ENCODE data around the gene DROSHA. TPM values are rescaled to one million over a fixed set of nuclear protein-coding genes. Genes with fewer than 3 reads are reported as not detected.

The DROSHA gene
- total and polyA plus RNA-seq, 2 donors (not counting 3 experiments of a cell fraction or from before 2014, with no cell fraction given): 49.1 to 96.4 TPM

DNA sequence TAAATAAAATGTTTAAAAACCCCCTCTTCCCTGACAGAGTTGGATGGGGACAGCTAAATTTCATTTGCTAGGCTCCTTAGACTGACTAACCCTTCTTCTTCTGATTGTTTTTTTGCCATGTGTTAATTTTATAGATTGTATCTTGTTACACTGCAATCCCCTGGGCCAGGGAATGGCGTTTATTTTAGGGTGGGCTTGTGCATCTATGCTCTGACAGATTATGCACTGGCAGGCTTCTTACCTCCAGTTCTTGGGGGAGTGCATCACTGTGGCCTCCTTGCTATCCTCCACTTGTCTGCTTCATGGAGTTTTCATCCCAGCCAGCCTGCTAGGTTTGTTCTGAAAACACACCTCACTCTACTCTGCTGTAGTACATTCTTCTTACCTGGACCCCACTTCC is 159.8 kb downstream of the DROSHA start:
- dilution Hi-C loops (cut with MboI; ENCODE audit: extremely low pct_ligation_motif_present, low sequenced_read_pairs) (no loop called here), intact Hi-C loops (cut with micrococcal nuclease) (no loop called here)
- Histone ChIP-seq H3K79me2 (ENCODE audit: control insufficient read depth, insufficient read depth, low read length) (no peaks in the 10 kb centered on the region), H3K9ac (replicated peaks; ENCODE audit: extremely low read depth, insufficient read depth, low read length) (no peak overlapping the region), H3K4me2 (ENCODE audit: insufficient read depth, low read length) (no peak overlapping the region), H3K4me3 (replicated peaks in 1 of 3; ENCODE audit: insufficient read depth in 1 of 3, low read depth in 1 of 3, low read length in 3 of 3) (no peak overlapping the region), H3K36me3 (ENCODE audit: control insufficient read depth in 2 of 2, extremely low read depth in 1 of 2, insufficient read depth in 2 of 2, low read length in 2 of 2) (no peaks in the 10 kb centered on the region), H3K27ac (ENCODE audit: insufficient read depth, low read depth, low read length) (no peak overlapping the region), H2AFZ (ENCODE audit: low read depth, low read length) (no peak overlapping the region), H3K4me1 (ENCODE audit: control insufficient read depth, extremely low read depth, insufficient read depth, low read length) (no peaks in the 10 kb centered on the region), H3K27me3 (ENCODE audit: control insufficient read depth in 2 of 2, insufficient read depth in 2 of 2, low read length in 2 of 2) (no peaks in the 10 kb centered on the region), H3K9me3 (replicated peaks; ENCODE audit: control insufficient read depth, insufficient read depth, low read length) (no peaks in the 10 kb centered on the region), H3K9me1 (replicated peaks; ENCODE audit: control insufficient read depth, extremely low read depth, insufficient read depth, low read length) (no peaks in the 10 kb centered on the region), H4K20me1 (replicated peaks; ENCODE audit: control insufficient read depth, extremely low read depth, insufficient read depth, low read length) (no peaks in the 10 kb centered on the region)
- FAIRE-seq (no peak), DNase-seq (ENCODE audit: low read depth, low spot score) (no peak)
- TF ChIP-seq JUN (IDR thresholded peaks at IDR 0.05; ENCODE audit: borderline replicate concordance, insufficient read depth, insufficient read length, low read depth): no peak
- CTCF ChIA-PET: no interaction called here
- no TSS peak for BruUV-seq (replicated peaks)
- POLR2A ChIA-PET: no interaction called here

DNA sequence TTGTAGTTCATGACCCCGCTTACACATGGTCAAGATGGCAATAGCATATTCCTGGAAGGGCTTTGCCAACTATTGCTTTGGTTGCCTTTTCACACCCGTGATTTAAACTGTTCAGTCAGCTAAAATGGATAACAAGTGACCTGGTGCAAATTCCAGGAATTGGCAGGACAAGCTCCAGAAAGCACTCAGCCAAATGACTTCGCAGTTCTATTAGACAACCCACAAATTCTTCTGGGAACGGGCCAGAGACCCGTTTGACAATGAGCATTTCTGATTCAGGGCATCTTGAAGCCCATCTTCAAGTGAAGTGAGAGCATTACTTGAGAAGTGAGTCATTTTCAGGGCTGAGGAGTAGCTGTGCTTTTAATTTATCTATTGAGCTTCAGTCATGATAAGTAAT is 165.0 kb downstream of the DROSHA start:
- H3K4me3 ChIP-seq (replicated peaks in 1 of 3; ENCODE audit: insufficient read depth in 1 of 3, low read depth in 1 of 3, low read length in 3 of 3): no peak overlapping the region
- H3K4me1 ChIP-seq (ENCODE audit: control insufficient read depth, extremely low read depth, insufficient read depth, low read length): no peaks in the 10 kb centered on the region
- H3K27me3 ChIP-seq (ENCODE audit: control insufficient read depth in 2 of 2, insufficient read depth in 2 of 2, low read length in 2 of 2): no peaks in the 10 kb centered on the region
- intact Hi-C loops (cut with micrococcal nuclease): no loop called here
- no peak overlapping the region for H3K27ac ChIP-seq (ENCODE audit: insufficient read depth, low read depth, low read length)
- H2AFZ ChIP-seq (ENCODE audit: low read depth, low read length): no peak overlapping the region
- POLR2A ChIA-PET: no interaction called here
- no peaks in the 10 kb centered on the region for H3K9me1 ChIP-seq (replicated peaks; ENCODE audit: control insufficient read depth, extremely low read depth, insufficient read depth, low read length)
- dilution Hi-C loops (cut with MboI; ENCODE audit: extremely low pct_ligation_motif_present, low sequenced_read_pairs): no loop called here
- no peaks in the 10 kb centered on the region for H3K9me3 ChIP-seq (replicated peaks; ENCODE audit: control insufficient read depth, insufficient read depth, low read length)
- H3K36me3 ChIP-seq (ENCODE audit: control insufficient read depth in 2 of 2, extremely low read depth in 1 of 2, insufficient read depth in 2 of 2, low read length in 2 of 2): no peaks in the 10 kb centered on the region
- BruUV-seq (replicated peaks): no TSS peak
- CTCF ChIA-PET: no interaction called here
- no peak for TF ChIP-seq POLR2A (IDR thresholded peaks at IDR 0.05; ENCODE audit: low read depth, low read length)
- TF ChIP-seq EZH2 (IDR thresholded peaks at IDR 0.05; ENCODE audit: borderline replicate concordance, low read depth, low read length, severe bottlenecking): no peak
- TF ChIP-seq, protein P1, sequence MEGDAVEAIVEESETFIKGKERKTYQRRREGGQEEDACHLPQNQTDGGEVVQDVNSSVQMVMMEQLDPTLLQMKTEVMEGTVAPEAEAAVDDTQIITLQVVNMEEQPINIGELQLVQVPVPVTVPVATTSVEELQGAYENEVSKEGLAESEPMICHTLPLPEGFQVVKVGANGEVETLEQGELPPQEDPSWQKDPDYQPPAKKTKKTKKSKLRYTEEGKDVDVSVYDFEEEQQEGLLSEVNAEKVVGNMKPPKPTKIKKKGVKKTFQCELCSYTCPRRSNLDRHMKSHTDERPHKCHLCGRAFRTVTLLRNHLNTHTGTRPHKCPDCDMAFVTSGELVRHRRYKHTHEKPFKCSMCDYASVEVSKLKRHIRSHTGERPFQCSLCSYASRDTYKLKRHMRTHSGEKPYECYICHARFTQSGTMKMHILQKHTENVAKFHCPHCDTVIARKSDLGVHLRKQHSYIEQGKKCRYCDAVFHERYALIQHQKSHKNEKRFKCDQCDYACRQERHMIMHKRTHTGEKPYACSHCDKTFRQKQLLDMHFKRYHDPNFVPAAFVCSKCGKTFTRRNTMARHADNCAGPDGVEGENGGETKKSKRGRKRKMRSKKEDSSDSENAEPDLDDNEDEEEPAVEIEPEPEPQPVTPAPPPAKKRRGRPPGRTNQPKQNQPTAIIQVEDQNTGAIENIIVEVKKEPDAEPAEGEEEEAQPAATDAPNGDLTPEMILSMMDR (IDR thresholded peaks at IDR 0.05; ENCODE audit: extremely low read depth in 1 of 2, insufficient read depth in 1 of 2, low read depth in 1 of 2, low read length in 2 of 2): no peak
- TF ChIP-seq GATA2 (IDR thresholded peaks at IDR 0.05; ENCODE audit: insufficient read depth, insufficient read length, low read depth, low read length): no peak
- TF ChIP-seq JUN (IDR thresholded peaks at IDR 0.05; ENCODE audit: borderline replicate concordance, insufficient read depth, insufficient read length, low read depth): no peak
- no peak overlapping the region for H3K4me2 ChIP-seq (ENCODE audit: insufficient read depth, low read length)
- no peaks in the 10 kb centered on the region for H4K20me1 ChIP-seq (replicated peaks; ENCODE audit: control insufficient read depth, extremely low read depth, insufficient read depth, low read length)
- FAIRE-seq (no peak), DNase-seq (ENCODE audit: low read depth, low spot score) (no peak)
- no peaks in the 10 kb centered on the region for H3K79me2 ChIP-seq (ENCODE audit: control insufficient read depth, insufficient read depth, low read length)
- H3K9ac ChIP-seq (replicated peaks; ENCODE audit: extremely low read depth, insufficient read depth, low read length): no peak overlapping the region

Data from endothelial cell of umbilical vein (primary cell).